PC-9 (cell line): ENCODE measurements around the gene TRMT112.

Experiments
- EZH2 ChIP-seq: fragments of 200-600 bp; sonication (generic); IDR thresholded peaks from 2 replicates; pipeline ENCODE4 v1.8.0; 2017; ENCODE audit warnings: antibody characterized with exemption, low read depth
- TF ChIP-seq, protein P1 (sequence below): fragments of 200-600 bp; sonication (generic); conservative IDR thresholded peaks from 2 replicates; pipeline ENCODE4 v1.6.1; 2017; ENCODE audit warnings: mixed run types, antibody characterized with exemption, mild to moderate bottlenecking, moderate library complexity

- TF ChIP-seq, protein P1, sequence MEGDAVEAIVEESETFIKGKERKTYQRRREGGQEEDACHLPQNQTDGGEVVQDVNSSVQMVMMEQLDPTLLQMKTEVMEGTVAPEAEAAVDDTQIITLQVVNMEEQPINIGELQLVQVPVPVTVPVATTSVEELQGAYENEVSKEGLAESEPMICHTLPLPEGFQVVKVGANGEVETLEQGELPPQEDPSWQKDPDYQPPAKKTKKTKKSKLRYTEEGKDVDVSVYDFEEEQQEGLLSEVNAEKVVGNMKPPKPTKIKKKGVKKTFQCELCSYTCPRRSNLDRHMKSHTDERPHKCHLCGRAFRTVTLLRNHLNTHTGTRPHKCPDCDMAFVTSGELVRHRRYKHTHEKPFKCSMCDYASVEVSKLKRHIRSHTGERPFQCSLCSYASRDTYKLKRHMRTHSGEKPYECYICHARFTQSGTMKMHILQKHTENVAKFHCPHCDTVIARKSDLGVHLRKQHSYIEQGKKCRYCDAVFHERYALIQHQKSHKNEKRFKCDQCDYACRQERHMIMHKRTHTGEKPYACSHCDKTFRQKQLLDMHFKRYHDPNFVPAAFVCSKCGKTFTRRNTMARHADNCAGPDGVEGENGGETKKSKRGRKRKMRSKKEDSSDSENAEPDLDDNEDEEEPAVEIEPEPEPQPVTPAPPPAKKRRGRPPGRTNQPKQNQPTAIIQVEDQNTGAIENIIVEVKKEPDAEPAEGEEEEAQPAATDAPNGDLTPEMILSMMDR: no peak
- TF ChIP-seq EZH2: no peak
Measured at GRCh38 chr11:64324692-64325469, 7.5 kb upstream of the TRMT112 start.
